ENCODE measurements around the gene MON2.

GRCh38 chr12:62603061-62603810 lies 136.6 kb downstream of the MON2 start:
- TF ChIP-seq, protein P1, sequence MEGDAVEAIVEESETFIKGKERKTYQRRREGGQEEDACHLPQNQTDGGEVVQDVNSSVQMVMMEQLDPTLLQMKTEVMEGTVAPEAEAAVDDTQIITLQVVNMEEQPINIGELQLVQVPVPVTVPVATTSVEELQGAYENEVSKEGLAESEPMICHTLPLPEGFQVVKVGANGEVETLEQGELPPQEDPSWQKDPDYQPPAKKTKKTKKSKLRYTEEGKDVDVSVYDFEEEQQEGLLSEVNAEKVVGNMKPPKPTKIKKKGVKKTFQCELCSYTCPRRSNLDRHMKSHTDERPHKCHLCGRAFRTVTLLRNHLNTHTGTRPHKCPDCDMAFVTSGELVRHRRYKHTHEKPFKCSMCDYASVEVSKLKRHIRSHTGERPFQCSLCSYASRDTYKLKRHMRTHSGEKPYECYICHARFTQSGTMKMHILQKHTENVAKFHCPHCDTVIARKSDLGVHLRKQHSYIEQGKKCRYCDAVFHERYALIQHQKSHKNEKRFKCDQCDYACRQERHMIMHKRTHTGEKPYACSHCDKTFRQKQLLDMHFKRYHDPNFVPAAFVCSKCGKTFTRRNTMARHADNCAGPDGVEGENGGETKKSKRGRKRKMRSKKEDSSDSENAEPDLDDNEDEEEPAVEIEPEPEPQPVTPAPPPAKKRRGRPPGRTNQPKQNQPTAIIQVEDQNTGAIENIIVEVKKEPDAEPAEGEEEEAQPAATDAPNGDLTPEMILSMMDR (conservative IDR thresholded peaks at IDR 0.05 in 1 of 2, IDR thresholded peaks at IDR 0.05 in 1 of 2; ENCODE audit: extremely low read depth in 1 of 2, insufficient read depth in 1 of 2, low read depth in 1 of 2, low read length in 2 of 2): peak; percentile 27 to 66
- TF ChIP-seq EZH2 (IDR thresholded peaks at IDR 0.05; ENCODE audit: borderline replicate concordance, low read length): no peak
